Activated CD4-positive, alpha-beta T cell treated with anti-CD3 and anti-CD28 coated beads, Interleukin-2, amount 50 U/mL, for 4 hours (primary cell): Measurements from ENCODE around the gene FBXO4.

Experiments
- DNase-seq, 2 experiments: peaks; one replicate each; pipeline ENCODE4 v3.0.0-alpha.2; 2020

The FBXO4 gene, protein sequence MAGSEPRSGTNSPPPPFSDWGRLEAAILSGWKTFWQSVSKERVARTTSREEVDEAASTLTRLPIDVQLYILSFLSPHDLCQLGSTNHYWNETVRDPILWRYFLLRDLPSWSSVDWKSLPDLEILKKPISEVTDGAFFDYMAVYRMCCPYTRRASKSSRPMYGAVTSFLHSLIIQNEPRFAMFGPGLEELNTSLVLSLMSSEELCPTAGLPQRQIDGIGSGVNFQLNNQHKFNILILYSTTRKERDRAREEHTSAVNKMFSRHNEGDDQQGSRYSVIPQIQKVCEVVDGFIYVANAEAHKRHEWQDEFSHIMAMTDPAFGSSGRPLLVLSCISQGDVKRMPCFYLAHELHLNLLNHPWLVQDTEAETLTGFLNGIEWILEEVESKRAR

DNA sequence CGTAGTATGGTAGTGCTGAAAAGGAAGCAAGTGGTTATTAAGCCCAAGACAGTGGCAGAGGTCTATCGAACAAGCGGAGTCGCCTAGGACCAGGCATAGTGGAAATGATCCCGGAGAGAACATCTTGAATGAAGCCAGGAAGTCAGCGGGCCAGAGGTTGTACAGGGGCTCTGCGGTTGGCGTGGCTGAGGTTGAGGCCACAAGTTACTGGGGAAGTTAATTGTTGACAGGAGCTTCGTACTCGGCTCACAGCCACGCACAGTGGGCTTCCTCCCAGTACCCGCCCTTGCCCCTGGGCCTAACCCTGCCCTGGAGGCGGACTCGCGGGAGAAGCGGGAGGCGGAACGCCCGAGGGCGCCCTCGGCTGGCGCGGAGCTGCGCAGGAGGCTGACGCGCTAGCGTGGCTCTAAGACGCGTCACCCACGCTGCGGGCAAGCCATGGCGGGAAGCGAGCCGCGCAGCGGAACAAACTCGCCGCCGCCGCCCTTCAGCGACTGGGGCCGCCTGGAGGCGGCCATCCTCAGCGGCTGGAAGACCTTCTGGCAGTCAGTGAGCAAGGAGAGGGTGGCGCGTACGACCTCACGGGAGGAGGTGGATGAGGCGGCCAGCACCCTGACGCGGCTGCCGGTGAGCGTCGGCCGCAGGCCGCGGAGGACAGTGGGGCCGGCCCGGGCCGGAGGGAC lies at the start of gene FBXO4:
Gene FBXO4, plus strand, starts transcription at position 410 of the 683 bp plus-strand sequence. Its CDS starts 29 bp downstream, at position 439.
- peak; percentile 80 to 84 for DNase-seq

DNA sequence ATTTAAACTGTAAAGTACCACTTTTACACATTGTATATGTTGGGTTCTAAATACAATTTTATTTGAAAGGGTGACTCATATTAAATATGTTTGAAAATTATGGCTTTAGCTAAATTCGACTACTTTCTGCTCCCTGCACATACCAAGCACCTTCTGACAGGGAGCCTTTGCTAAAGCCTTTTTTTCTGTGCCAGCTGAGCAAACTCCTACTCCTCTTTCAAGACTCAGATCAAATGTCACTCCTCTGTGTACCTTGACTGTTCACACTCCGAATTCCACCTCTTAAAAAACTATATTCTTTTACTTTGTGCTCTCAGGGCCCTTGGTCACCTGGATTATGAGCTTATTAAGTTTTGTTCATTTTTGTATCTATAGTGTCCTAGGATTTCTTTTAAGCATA lies 48.4 kb upstream of the FBXO4 start:
- no peak for DNase-seq

GRCh38 chr5:41877408-41877807 lies 47.7 kb upstream of the FBXO4 start:
- DNase-seq: no peak

GRCh38 chr5:41878173-41878572 lies 46.9 kb upstream of the FBXO4 start:
- no peak for DNase-seq

GRCh38 chr5:41878643-41879478 lies 46.2 kb upstream of the FBXO4 start:
- no peak for DNase-seq

DNA sequence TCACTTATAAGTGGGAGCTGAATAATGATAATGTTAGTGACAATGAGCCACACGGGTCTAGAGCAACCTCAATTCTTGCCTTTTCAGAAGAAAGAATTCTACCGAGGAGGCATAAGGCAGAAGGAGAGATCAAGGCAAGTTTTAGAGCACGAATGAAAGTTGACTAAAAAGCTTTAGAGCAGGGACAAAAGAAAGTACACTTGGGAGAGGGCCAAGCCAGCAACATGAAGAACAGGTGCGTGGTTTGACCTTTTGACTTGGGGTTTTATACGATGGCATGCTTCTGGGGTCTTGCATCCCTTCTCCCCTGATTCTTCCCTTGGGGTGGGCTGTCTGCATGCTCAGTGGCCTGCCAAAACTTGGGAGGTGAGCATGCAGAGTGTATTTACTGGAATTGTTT lies 42.3 kb upstream of the FBXO4 start:
- no peak for DNase-seq

- DNase-seq: no peak
These were observed 41.8 kb upstream of the FBXO4 start for GRCh38 chr5:41883243-41883642.

- DNase-seq: no peak
These were observed 41.1 kb upstream of the FBXO4 start for GRCh38 chr5:41883936-41884335.

DNA sequence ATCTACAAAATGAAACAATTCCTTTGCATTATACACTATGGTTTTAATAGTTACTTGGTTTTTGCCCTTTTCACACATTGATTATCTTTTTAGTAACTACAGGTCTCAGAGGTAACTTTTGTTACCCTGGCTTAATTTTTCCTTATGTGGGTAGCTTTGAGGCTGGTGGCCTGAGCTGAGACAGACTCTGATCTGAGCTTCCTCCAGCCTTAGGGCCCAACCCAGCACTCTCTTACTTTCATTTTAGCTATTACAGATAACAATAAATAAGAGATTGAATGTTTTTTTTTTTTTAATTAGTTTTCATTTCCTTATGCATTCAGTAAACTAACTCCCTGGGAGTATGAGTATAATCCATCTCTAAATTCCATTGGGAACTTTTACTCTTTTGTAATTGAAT lies 39.8 kb upstream of the FBXO4 start:
- no peak for DNase-seq

- DNase-seq: no peak
These were observed 33.9 kb upstream of the FBXO4 start for GRCh38 chr5:41891066-41891707.

DNA sequence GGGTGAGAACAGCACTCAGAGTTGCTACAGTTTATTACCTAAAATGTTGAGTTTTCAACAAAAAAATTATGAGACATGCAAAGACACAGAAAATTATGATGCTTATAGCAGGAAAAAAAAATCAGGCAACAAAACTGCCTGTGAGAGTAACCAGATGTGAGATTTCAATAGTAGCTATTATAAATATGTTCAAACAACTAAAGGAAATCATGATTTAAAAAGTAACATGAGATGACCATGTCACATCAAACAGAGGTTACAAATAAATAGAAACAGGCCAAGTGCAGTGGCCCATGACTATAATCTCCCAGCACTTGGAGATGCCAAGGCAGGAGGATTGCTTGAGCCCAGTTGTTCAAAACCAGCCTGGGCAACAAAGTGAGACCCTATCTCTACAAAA lies 33.0 kb upstream of the FBXO4 start:
- no peak for DNase-seq

DNA sequence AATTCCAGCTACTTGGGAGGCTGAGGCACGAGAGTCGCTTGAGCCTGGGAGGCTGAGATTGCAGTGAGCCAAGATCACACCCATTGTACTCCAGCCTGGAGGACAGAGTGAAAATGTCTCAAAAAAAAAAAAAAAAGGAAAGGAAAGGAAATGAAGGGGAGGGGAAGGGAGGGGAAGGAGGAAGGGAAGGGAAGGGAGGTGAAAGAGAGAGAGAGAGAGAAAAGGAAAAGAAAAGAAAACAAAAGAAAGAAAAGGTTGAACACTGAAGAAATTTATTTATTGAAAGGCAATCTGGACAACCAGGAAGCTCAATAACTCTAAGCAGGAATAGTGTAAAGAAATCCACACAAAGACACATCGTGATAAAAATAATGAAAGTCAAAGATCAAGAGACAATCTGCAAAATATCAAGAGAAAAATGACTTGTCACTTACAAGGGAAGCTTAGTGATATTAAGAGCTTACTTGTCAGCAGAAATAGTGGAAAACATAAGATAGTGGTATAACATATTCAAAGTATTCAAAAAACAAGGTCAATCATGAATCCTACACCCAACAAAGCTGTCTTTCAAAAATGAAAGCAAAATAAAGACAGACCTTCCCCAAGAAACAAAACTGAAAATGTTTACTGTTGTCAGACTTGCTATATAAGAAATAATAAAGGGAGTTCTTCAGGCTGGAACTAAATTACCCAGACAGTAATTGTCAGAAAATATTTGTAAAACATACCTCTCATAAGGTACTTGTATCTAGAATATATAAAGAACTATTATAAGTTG lies 31.8 kb upstream of the FBXO4 start:
- no peak for DNase-seq

- no peak for DNase-seq
These were observed 28.9 kb upstream of the FBXO4 start for GRCh38 chr5:41896230-41896629.

DNA sequence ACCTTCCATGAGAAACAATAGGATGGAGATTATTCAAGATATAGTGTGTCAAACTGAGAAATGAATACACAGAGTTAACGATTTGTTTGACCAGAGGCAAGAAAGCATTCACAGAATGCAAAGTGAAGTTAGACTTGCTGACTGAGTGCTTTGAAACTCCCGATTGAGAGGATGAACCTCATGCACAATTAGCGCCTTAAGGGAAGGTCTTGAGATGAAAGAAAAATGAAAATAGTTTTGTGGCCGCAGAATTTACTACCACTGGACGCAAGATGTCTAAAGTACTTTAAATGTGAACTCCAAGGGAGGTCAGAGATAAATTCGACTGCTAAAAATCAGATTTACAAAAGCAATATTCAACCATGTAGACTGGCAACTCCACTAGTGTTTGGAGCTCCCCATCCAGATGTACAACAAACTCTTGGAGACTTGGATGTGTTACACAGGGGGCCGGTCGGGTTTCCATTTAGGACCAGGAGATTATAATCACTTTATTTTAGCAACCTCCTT lies 21.6 kb upstream of the FBXO4 start:
- no peak for DNase-seq

DNA sequence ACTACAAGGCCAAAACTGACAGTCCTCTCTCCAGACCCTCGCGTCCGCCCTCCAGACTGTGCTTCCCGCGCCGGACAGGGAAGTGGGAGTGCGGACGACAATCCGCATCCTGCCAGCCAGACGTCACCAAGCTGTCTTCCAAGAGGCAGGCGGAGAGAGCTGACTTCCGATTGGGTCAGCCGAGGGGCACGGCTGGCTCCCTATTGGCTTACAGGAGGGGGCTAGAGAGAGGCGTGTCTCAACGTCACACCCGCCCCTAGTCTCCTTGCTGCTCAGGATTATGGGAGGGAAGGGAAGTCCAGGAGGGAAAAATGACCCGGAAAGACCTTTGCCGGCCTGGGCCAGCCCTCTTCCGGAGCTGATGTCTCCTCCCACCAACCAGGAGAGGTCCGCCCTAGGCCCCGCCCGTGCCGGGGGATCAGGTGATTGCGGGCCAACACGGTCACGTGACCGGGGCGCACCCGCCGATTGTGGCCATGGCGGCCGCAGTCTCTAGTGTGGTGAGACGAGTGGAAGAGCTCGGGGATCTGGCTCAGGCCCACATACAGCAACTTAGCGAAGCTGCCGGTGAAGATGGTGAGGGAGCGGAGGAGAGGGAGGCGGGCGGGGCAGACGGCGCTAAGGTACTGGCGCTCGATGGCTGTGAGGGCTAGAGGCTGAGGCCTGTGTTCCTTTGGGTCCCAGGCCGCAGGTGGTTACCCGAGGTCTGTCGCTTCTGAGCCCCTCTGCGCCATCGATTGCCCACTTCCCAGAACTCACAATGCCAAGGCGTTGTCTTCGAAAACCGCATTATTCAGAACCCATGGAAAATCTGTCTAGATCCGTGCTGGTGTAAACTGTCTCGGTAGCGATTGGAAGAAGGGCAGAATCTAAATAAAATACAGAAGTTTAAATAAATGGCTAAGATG lies 20.9 kb upstream of the FBXO4 start, which contains the start of gene RIMOC1:
Gene RIMOC1, plus strand, starts transcription at position 453 of the 908 bp plus-strand sequence. Its CDS starts 24 bp downstream, at position 477.
- peak; percentile 95 for DNase-seq

DNA sequence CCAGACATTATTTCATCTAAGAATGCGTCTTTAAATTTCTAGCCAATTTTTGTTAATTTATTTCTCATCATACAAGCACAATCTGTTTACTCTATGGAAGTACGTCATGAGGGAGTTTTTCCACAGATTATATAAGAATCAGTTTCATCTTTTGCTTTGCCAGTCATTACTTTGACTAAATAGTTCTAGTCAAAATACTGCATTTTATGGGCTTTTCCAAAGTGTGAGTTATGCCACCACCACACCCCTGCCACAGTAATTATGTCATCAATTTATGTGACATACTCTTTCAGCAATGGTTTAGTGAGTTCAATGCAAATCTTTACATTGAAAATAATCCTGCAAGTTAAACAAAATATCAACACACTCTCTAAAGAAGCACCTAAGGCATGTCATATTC lies 18.9 kb upstream of the FBXO4 start:
- no peak for DNase-seq

GRCh38 chr5:41908374-41909079 lies 16.6 kb upstream of the FBXO4 start:
- DNase-seq: no peak

DNA sequence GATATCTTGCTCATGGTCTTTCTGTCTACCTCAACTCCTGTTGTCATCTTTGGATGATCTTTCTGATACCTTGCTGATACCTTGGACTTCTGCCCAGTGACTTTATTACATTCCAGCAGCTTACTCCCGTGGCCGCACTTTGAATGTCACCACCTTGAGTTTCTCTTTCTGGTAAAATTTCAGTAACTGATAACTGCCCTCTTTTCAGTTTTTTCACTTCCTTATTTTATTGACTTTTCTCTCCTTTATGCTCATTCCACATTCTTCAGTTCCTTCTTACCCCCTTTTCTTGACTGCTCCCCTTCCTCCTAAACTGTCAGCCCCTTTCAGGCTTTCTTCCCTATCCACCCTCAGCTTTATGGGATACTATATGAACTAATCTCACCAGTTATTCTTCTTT lies 7.0 kb upstream of the FBXO4 start:
- DNase-seq: no peak

GRCh38 chr5:41921166-41921565 lies 3.9 kb upstream of the FBXO4 start:
- DNase-seq: no peak

DNA sequence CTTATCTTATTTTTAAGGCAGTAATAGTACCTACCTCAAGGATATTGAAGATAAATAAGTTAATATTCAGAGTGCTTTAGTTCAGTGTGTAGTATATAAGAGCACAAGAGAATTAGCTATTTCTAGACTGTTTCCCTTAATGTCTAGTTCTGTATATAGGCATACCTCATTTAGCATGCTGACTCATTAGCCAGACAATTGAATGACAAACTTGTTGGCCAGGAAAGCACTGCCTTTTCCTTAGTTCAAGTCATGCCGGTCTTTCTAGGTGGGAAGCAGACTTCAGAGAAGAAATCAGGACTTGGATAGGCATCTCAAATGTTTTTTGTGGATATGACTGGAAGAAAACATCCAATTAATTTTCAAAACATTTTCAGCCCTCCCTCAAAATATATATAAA lies 3.2 kb upstream of the FBXO4 start:
- DNase-seq: no peak
